ENCODE results near the gene OBP2B. TPM values are rescaled to one million over a fixed set of nuclear protein-coding genes. Genes with fewer than 3 reads are reported as not detected.

OBP2B gene
- total RNA-seq, 1 donor from 2014 or later, result not detected

GRCh38 chr9:133250741-133251170 lies 41.7 kb upstream of the OBP2B start:
- Histone ChIP-seq H3K36me3 (no peaks in the 10 kb centered on the region), H3K4me3 (no peak overlapping the region), H3K4me1 (peaks cover 19% of the 10 kb centered on the region), H3K27me3 (ENCODE audit: low read depth) (peaks cover 11% of the 10 kb centered on the region), H3K27ac (replicated peaks) (no peak overlapping the region), H3K9me3 (replicated peaks) (peaks cover 7% of the 10 kb centered on the region)
- intact Hi-C loops (cut with micrococcal nuclease), result no loop called here
- no peak for DNase-seq
- no peak for TF ChIP-seq CTCF (IDR thresholded peaks at IDR 0.05; ENCODE audit: borderline replicate concordance)

- H3K4me1 ChIP-seq, result peaks cover 19% of the 10 kb centered on the region
- no peak for DNase-seq
- TF ChIP-seq CTCF (IDR thresholded peaks at IDR 0.05; ENCODE audit: borderline replicate concordance), result no peak
- H3K27me3 ChIP-seq (ENCODE audit: low read depth), result peaks cover 11% of the 10 kb centered on the region
- peaks cover 7% of the 10 kb centered on the region for H3K9me3 ChIP-seq (replicated peaks)
- intact Hi-C loops (cut with micrococcal nuclease), result no loop called here
- H3K36me3 ChIP-seq, result no peaks in the 10 kb centered on the region
- H3K4me3 ChIP-seq, result no peak overlapping the region
- no peak overlapping the region for H3K27ac ChIP-seq (replicated peaks)
Measured at GRCh38 chr9:133249337-133249736, 40.3 kb upstream of the OBP2B start.

GRCh38 chr9:133248726-133249295 lies 39.8 kb upstream of the OBP2B start:
- H3K4me3 ChIP-seq, result no peak overlapping the region
- TF ChIP-seq CTCF (IDR thresholded peaks at IDR 0.05; ENCODE audit: borderline replicate concordance), result no peak
- no peaks in the 10 kb centered on the region for H3K36me3 ChIP-seq
- H3K27ac ChIP-seq (replicated peaks), result no peak overlapping the region
- H3K27me3 ChIP-seq (ENCODE audit: low read depth), result peaks cover 11% of the 10 kb centered on the region
- peaks cover 19% of the 10 kb centered on the region for H3K4me1 ChIP-seq
- DNase-seq, result no peak
- intact Hi-C loops (cut with micrococcal nuclease), result no loop called here
- H3K9me3 ChIP-seq (replicated peaks), result peaks cover 1% of the 10 kb centered on the region

GRCh38 chr9:133247632-133248031 lies 38.6 kb upstream of the OBP2B start:
- H3K27me3 ChIP-seq (ENCODE audit: low read depth), result peaks cover 17% of the 10 kb centered on the region
- no peak for TF ChIP-seq CTCF (IDR thresholded peaks at IDR 0.05; ENCODE audit: borderline replicate concordance)
- H3K4me3 ChIP-seq, result no peak overlapping the region
- H3K36me3 ChIP-seq, result no peaks in the 10 kb centered on the region
- no peak overlapping the region for H3K27ac ChIP-seq (replicated peaks)
- no peak for DNase-seq
- intact Hi-C loops (cut with micrococcal nuclease), result no loop called here
- H3K4me1 ChIP-seq, result peaks cover 11% of the 10 kb centered on the region
- H3K9me3 ChIP-seq (replicated peaks), result no peaks in the 10 kb centered on the region

GRCh38 chr9:133246991-133247390 lies 37.9 kb upstream of the OBP2B start:
- intact Hi-C loops (cut with micrococcal nuclease), result no loop called here
- no peak overlapping the region for H3K27ac ChIP-seq (replicated peaks)
- no peak overlapping the region for H3K4me3 ChIP-seq

More at GRCh38 chr9:133246991-133247390, 37.9 kb upstream of the OBP2B start:
- no peaks in the 10 kb centered on the region for H3K36me3 ChIP-seq
- H3K9me3 ChIP-seq (replicated peaks), result no peaks in the 10 kb centered on the region
- TF ChIP-seq CTCF (IDR thresholded peaks at IDR 0.05; ENCODE audit: borderline replicate concordance), result no peak
- DNase-seq, result no peak
- peaks cover 19% of the 10 kb centered on the region for H3K27me3 ChIP-seq (ENCODE audit: low read depth)
- peaks cover 5% of the 10 kb centered on the region for H3K4me1 ChIP-seq
